Activated T-cell treated with anti-CD3 and anti-CD28 coated beads for 24 hours (primary cell): ENCODE results near the gene C3.
"Not testable (repeated sequence)": the region's sequence is repeated elsewhere in the genome, so short reads cannot be mapped to it uniquely, and the experiment has no call there.

ENCODE experiments used
- DNase-seq: peaks from one replicate; pipeline ENCODE4 v3.0.0-alpha.2; 2020; ENCODE audit warnings: low read depth

C3 gene

GRCh38 chr19:6690160-6690885 is 30.1 kb downstream of the C3 start:
- DNase-seq: no peak

GRCh38 chr19:6687114-6687513 is 33.3 kb downstream of the C3 start:
- no peak for DNase-seq

- DNase-seq: no peak
Measured at GRCh38 chr19:6686628-6686975, 33.8 kb downstream of the C3 start.

- no peak for DNase-seq
Measured at GRCh38 chr19:6685962-6686627, 34.4 kb downstream of the C3 start.

- DNase-seq: no peak
Measured at GRCh38 chr19:6685482-6685881, 35.0 kb downstream of the C3 start.

GRCh38 chr19:6683971-6684370 is 36.5 kb downstream of the C3 start:
- DNase-seq: no peak

GRCh38 chr19:6682607-6683128 is 37.8 kb downstream of the C3 start:
- DNase-seq: no peak

GRCh38 chr19:6680141-6680540 is 40.3 kb downstream of the C3 start:
- DNase-seq: no peak

GRCh38 chr19:6679139-6679538 is 41.3 kb downstream of the C3 start:
- DNase-seq: no peak

GRCh38 chr19:6678690-6679109 is 41.8 kb downstream of the C3 start:
- DNase-seq: peak; percentile 74

- no peak for DNase-seq
Measured at GRCh38 chr19:6677883-6678689, 42.4 kb downstream of the C3 start.

GRCh38 chr19:6677495-6677882 is 43.0 kb downstream of the C3 start:
- DNase-seq: no peak

GRCh38 chr19:6676288-6676687 is 44.2 kb downstream of the C3 start:
- no peak for DNase-seq

- peak; percentile 91 for DNase-seq
Measured at GRCh38 chr19:6674868-6675305, 45.6 kb downstream of the C3 start.

- DNase-seq: not testable (repeated sequence)
Measured at GRCh38 chr19:6674408-6674807, 46.0 kb downstream of the C3 start.

GRCh38 chr19:6672693-6673290 is 47.7 kb downstream of the C3 start:
- DNase-seq: no peak

GRCh38 chr19:6671960-6672359 is 48.5 kb downstream of the C3 start:
- no peak for DNase-seq

- no peak for DNase-seq
Measured at GRCh38 chr19:6668691-6669090, 51.8 kb downstream of the C3 start.

GRCh38 chr19:6667114-6667627 is 53.3 kb downstream of the C3 start:
- no peak for DNase-seq

GRCh38 chr19:6664916-6665315 is 55.5 kb downstream of the C3 start:
- no peak for DNase-seq

- DNase-seq: no peak
Measured at GRCh38 chr19:6663236-6664201, 56.9 kb downstream of the C3 start.
